ENCODE results near the gene ANKRD55. TPM values are rescaled to one million over a fixed set of nuclear protein-coding genes. Genes with fewer than 3 reads are reported as not detected.
"Not testable (repeated sequence)": the region's sequence is repeated elsewhere in the genome, so short reads cannot be mapped to it uniquely, and the experiment has no call there.

ANKRD55 gene
- total RNA-seq, 1 donor from 2014 or later: not detected

- Histone ChIP-seq H3K4me3 (no peak overlapping the region), H3K36me3 (no peaks in the 10 kb centered on the region), H3K27me3 (no peaks in the 10 kb centered on the region), H3K27ac (no peak overlapping the region), H3K4me1 (peaks cover 0 to 6% of the 10 kb centered on the region in 2 donors), H3K9me3 (no peaks in the 10 kb centered on the region)
- DNase-seq (ENCODE audit: low spot score in 2 of 2): no peak
- TF ChIP-seq CTCF (IDR thresholded peaks at IDR 0.05): no peak
- intact Hi-C loops (cut with DNase I): no loop called here
Observed at GRCh38 chr5:56245481-56245880, 12.4 kb upstream of the ANKRD55 start.

- H3K4me1 ChIP-seq: peaks cover 0 to 6% of the 10 kb centered on the region in 2 donors
- no peak for TF ChIP-seq CTCF (IDR thresholded peaks at IDR 0.05)
- H3K27me3 ChIP-seq: no peaks in the 10 kb centered on the region
- H3K36me3 ChIP-seq: no peaks in the 10 kb centered on the region
- no peak overlapping the region for H3K27ac ChIP-seq
- intact Hi-C loops (cut with DNase I): no loop called here
- no peak for DNase-seq (ENCODE audit: low spot score in 2 of 2)
- H3K9me3 ChIP-seq: peaks cover 0 to 4% of the 10 kb centered on the region in 2 donors
- H3K4me3 ChIP-seq: no peak overlapping the region
Observed at GRCh38 chr5:56244627-56245026, 11.5 kb upstream of the ANKRD55 start.

GRCh38 chr5:56242271-56242670 lies 9.1 kb upstream of the ANKRD55 start:
- H3K27ac ChIP-seq; H3K4me1 ChIP-seq; H3K36me3 ChIP-seq; H3K27me3 ChIP-seq; H3K4me3 ChIP-seq; H3K9me3 ChIP-seq; DNase-seq (ENCODE audit: low spot score in 2 of 2); intact Hi-C loops (cut with DNase I): not testable (repeated sequence)

GRCh38 chr5:56232538-56232937 lies 592 bp downstream of the ANKRD55 start:
- H3K36me3 ChIP-seq: no peaks in the 10 kb centered on the region
- no peak for TF ChIP-seq CTCF (IDR thresholded peaks at IDR 0.05)
- intact Hi-C loops (cut with DNase I): no loop called here

GRCh38 chr5:56230576-56230975 lies 2.6 kb downstream of the ANKRD55 start:
- no peak for DNase-seq (ENCODE audit: low spot score in 2 of 2)
- no peaks in the 10 kb centered on the region for H3K36me3 ChIP-seq
- H3K4me1 ChIP-seq: no peaks in the 10 kb centered on the region
- H3K27ac ChIP-seq: no peak overlapping the region
- intact Hi-C loops (cut with DNase I): no loop called here
- no peaks in the 10 kb centered on the region for H3K9me3 ChIP-seq
- no peak for TF ChIP-seq CTCF (IDR thresholded peaks at IDR 0.05)
- H3K4me3 ChIP-seq: no peak overlapping the region
- no peaks in the 10 kb centered on the region for H3K27me3 ChIP-seq

More at GRCh38 chr5:56232538-56232937, 592 bp downstream of the ANKRD55 start:
- Histone ChIP-seq H3K27me3 (no peaks in the 10 kb centered on the region), H3K9me3 (no peaks in the 10 kb centered on the region), H3K27ac (no peak overlapping the region), H3K4me3 (no peak overlapping the region), H3K4me1 (no peaks in the 10 kb centered on the region)
- DNase-seq (ENCODE audit: low spot score in 2 of 2): no peak

- Histone ChIP-seq H3K36me3 (no peaks in the 10 kb centered on the region), H3K4me1 (no peaks in the 10 kb centered on the region), H3K9me3 (no peaks in the 10 kb centered on the region), H3K4me3 (no peak overlapping the region), H3K27ac (no peak overlapping the region), H3K27me3 (no peaks in the 10 kb centered on the region)
- no peak for TF ChIP-seq CTCF (IDR thresholded peaks at IDR 0.05)
- intact Hi-C loops (cut with DNase I): no loop called here
- DNase-seq (ENCODE audit: low spot score in 2 of 2): no peak
Observed at GRCh38 chr5:56229111-56229510, 4.0 kb downstream of the ANKRD55 start.

Data from ascending aorta (tissue), 2 donors.